NOMO-1 treated with DMSO at 0.1 percent for 48 hours (cell line): ENCODE measurements around the gene PIGR.
A peak's percentile ranks its signal among the peaks of the same experiment; 100 is the strongest.

Experiments used
- DNase-seq: peaks from one replicate; lab custom pipeline; 2025; ENCODE audit not compliant: unreplicated experiment; lab: John Stamatoyannopoulos, UW

Gene PIGR

DNA sequence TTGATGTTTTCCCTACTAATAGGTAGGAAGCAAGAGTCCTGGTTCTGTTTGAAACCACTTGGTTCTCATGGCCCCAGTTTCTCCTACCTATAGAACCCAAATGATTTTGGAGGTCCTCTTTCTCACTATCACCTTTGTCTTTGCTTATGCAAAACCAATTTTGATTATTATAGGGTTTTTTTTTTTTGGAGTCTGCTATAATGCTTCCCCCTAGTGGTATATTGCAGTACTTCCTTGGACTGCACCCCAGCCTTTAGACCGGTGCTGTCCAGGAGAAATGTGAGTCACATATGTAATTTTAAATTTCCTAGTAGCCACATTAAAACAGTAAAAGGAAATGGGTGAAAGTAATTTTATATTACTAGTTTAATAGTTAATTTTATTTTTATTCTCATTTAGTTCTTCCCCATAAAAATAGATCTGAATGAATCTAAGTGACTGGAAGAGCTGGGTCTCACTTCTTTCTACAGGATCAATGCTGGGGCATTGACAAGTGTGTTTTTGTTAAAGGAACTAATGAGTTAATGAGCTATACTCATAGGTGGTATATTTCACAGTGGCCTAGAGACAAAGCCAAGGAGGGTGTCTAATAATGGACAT lies 35.1 kb downstream of the PIGR start:
- peak; percentile 50 for DNase-seq

DNA sequence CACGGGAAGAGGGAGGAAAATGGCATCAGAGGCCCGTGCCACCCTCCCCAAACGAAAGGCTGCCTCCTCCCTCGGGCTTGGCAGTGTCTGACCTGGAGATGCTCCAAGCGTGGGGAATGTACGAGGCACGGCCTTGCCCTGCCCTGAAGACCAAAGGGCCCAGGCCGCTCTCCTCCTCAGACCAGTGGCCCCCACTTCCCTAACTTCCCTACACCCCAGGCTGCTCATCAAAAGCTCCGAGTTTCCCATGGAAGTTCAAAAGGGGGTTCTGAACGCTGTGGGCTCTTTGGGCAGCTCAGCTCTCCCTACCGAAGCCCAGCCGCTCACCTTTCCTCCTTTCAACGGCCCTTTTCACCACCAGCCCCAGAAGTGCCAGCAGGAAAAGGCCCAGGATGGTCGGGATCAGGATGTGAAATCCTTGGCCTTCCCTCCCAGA lies 36.4 kb downstream of the PIGR start:
- DNase-seq = no peak

DNA sequence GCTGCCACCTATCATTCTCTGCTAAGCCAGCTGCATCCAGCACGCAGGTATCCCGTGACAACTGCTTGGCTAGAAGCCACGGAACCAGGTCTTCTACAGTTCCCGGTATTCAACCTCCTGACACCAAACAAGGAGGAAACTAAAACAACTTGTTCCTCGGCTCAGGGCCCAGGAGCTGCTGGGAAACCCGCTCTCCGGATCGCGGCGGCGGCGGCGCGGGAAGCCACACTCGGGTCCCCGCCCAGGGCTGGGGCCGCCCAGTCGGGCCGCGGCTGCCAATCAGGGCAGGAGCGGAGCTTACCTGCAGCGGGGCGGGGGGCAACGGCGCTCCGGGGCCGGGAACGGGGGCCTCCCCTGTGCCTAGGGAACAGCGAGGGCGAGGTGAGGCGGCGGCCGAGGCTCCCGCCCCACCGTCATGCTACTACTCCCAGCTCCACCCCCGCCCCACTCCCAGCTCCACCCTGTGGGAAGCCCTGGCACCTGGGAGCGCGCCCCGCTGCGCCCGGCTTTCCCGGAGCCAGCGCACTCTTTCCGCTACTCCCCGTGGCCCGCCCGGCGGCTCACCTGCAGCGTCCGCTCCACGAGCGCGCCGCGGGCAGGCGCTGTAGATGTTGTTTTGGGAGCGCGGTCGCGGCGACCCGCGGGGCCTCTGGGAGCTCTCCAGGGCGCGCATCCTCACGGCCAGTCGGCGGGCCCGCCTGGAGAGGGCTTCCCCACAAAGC lies 36.9 kb downstream of the PIGR start:
- DNase-seq = no peak

DNA sequence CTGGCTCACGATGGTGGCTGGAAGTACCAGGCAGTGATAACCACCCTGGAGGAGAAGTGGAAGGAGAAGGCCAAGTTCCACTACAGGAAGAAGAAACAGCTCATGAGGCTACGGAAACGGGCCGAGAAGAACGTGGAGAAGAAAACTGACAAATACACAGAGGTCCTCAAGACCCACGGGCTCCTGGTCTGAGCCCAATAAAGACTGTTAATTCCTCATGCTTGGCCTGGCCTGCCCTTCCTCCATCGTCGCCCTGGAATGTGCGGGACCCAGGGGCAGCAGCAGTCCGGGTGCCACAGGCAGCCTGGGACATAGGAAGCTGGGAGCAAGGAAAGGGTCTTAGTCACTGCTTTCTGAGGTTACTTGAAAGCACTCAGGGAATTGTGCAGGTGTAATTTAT lies 38.2 kb downstream of the PIGR start:
- DNase-seq = no peak

DNA sequence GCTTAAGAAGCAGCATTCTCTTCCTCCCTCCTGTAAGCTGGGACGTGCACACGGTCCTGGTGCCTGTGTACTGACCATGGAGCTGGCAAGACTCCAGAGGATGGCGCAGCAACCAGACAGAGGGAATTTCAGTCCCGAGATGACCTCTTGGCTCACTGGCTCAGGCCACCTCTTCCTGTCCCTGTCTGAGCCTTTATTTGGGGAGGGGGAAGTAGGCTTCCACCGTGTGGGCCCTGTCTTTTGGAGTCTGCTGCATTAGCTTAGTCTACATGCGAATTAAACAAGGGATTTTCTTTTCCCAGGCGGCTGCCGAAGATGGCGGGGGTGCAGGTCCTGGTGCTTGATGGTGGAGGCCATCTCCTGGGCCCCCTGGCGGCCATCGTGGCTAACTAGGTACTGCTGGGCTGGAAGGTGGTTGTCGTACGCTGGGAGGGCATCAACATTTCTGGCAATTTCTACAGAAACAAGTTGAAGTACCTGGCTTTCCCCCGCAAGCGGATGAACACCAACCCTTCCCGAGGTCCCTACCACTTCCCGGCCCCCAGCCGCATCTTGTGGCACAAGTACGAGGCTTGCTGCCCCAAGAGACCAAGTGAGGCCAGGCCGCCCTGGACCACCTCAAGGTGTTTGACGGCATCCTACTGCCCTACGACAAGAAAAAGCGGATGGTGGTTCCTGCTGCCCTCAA lies 38.8 kb downstream of the PIGR start:
- DNase-seq = no peak

DNA sequence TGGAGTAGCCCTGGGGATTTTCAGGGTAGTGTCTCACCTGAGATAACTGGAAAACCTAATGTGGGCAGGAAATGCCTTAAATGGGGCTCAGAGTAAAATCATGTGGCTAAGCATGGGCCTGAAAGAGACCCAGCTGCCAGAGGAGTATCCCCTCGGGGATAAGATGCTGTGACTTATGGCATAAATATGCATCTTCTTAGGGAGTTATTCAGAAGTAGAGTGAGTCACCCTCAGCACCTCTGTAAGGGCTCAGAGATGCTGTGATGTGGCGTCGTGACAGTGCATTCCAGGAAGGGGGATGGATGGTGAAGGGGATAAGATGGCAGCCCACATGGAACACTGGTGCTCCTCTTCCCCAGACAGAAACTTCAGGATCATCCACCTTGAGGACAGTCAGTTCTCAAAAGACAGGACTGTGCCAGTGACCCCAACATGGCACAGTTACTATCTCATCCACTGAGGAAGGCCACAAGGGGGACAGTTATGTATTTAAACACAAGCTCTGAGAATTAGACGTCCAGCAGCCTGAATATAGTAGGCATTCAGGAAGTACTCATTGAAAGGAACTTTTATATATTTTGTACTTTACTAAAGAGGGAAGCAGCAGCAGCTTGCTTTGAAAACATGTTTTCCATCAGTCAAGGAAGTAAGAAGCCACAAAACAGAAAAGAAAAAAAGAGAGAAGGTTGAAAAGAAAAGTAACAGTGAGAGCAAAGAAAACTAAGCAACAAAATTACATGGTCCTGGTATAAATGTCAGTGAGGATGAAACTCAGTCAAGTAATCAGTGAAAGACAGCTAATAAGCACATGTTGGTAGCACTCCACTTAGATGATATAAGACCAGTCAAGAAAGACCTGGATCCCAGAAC lies 40.7 kb downstream of the PIGR start:
- DNase-seq = peak; percentile 11

DNA sequence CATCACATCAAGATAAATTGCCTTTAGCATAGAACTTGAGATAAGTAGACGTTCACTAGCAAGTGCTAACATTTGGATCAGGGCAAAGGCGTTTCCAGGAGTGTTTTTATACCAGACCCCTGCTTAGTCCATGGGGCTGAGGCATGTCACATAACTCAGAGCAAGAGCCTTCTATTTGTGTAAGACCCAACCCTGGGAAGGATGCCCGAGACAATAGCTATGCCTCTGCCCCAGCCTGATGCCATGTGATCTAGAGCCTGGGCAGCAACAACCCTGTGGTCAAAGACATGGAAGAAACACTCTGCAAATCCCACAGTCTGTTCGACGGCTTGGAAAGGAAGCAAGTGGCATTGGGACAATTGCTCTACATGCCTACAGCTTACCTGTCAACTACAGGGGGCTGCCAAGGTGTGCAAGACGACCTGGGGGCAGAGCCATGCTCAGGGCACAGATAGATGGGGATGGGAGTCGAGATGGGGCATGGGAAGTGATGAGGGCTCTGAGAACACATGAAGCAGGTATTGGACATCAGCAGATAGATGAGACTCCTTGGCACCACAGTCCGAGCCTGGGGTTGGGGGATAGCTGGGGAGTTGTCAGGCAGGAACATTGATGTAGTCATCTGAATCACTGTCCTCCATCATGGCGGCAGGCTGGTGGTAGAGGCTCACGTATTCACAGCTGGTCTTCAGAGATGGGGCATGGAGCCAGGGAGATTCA lies 41.7 kb downstream of the PIGR start:
- DNase-seq = no peak

DNA sequence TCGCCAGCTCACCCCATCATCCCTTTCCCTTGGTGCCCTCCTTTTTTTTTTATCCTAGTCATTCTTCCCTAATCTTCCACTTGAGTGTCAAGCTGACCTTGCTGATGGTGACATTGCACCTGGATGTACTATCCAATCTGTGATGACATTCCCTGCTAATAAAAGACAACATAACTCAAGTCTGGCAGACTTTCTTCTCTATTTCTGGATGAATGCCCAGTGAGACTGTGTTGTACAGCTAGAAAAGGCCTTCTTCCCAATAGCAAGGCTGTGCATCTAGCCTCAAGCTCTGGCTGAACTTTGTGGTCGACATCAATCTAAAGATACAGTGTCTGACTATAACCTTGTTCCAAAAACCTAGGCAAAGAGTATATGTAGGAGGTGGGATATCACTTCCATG lies 42.6 kb downstream of the PIGR start:
- DNase-seq = no peak

DNA sequence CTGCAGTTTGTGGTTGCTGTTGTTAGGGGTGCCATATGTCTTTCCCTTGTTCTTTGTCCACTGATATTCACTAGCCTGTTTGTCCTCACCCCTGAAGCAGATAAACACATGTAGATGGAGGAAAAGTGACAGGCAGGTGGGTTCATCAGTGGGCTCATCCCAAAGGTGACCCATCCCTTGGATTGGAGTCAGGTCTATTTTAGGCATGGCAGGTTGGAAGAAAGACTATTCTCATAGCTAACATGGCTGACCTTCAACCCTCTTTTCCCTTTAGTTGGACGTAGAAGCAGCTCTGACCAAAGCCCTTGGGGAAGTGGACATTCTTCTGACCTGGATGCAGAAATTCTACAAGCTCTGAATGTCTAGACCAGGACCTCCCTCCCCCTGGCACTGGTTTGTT lies 43.6 kb downstream of the PIGR start:
- DNase-seq = no peak

DNA sequence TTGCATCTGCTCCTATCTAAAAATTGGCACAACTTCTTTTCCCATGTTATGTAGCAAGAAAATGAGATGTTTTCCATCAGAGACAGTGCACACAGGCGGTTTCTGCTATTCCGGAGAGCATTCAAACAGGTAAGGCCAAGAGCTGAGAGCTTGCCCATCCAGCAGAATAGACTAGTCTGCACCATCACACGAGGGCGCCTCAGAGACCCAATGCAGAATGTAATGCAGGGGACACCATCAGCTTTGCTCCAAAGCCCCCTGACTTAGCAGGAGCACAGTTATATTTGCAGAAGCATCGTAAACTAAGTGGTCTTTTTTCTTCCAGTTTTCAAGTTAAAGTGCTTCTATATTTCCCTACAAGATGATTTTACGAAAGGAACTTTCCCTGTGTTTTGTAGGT lies 44.3 kb downstream of the PIGR start:
- no peak for DNase-seq

DNA sequence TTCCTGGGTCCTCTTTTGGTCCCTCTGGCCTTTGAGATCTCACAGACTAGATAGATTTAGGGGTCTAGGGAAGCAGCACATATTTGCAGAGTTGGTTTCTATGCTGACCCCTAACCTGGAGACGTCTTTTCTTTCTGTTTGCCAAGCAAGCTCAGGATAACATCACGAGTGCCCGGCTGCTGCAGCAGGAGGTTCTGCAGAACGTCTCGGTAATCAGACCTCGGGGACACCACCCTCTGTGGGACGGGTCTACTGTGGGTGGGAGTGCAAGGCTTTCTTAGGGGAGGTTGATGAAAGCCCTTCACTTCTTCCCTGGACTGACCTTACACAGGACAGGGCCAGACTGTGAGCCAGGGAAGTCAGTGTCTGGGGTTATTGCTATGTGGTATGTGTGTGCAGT lies 46.1 kb downstream of the PIGR start:
- no peak for DNase-seq

DNA sequence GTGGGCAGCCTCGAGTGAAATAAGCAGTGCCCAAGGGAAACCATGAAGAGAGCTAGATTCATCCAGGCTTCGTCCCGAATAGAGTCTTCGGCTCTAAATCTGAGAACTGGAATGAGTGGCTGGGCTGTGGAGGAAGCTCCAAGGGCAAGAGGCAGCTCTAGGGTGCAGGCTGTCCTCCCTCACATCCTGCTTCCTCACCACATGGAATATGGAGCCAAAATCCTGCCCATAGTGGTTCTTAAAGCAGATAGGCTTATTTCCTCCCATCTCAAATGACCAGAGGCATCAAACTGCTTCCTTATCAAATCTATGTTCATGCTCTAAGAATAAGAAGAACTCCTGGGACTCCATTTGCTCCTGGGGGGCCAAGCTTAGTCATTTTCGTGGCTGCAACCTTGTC lies 46.5 kb downstream of the PIGR start:
- DNase-seq = no peak

DNA sequence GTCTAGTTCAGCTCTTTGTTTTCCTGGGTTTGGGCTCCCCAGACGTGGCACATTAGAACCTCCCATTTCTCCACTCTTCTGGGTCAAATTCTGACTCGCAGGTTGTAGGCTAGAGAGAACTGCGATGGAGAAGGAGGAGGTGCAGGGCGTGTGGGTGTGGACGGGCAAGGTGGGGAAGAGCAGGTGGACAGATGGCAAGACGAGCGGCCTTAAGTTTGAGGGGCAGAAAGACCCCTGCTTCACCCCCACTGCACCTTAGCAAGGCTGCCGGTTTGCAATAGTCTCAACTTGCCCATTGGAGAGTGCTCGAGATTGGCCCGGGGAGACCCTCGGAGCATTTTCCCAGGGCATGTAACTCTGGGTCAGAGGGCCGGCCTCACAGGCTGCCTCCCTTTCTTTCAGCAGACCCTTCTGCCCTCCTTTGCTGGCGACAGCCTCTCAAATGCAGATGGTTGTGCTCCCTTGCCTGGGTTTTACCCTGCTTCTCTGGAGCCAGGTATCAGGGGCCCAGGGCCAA lies 47.3 kb downstream of the PIGR start:
- DNase-seq = no peak

DNA sequence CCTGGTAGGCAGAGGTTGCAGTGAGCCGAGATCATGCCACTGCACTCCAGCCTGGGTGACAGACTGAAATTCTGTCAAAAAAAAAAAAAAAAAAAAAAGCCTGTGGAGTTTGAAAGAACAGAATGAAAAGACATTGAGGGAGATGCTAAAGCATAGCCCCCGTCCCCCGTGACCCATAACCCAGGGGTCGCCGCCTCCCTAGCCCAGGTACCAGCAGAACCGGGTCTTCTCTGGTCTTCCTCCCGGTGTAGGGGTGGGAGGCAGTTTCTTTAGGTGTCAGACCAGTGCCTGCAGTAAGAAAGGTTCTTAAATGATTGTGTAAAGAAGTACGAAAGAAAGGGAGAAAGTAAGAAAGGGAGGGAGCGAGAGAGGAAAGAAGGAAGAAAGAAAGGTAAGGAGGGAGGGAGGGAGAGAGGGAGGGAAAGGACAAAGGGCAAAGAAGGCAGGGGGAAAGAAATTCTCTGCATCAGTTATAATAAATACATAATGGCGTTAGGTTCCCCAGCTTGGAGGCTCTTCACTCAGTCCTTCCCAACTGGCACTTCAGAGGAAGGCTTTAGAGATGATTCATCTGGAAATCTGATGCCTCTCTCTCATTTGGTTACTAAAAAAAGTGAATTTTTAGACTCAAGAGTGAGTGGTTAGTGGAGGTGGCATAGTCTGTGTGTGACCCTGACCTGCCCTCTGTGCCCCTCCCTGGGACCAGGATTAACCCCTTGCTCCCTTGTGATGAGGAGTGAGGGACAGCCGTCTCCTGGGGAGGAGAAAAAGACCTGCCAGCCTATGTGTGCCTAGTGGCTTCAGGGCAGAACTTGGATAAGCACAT lies 48.0 kb downstream of the PIGR start:
- no peak for DNase-seq

DNA sequence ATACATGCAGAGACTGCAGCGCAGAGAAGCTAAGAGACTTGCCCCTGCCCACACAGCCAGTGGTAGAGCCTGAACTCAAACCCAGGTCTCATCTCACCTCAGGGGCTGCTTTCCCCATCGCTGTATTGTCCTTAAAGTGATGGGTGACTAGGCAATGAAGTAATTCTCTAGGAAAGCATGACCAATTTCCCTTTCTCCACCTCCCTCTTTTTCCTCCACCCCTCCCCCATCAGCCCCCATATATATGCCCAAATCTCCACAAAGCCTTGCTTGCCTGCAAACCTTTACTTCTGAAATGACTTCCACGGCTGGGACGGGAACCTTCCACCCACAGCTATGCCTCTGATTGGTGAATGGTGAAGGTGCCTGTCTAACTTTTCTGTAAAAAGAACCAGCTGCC lies 49.1 kb downstream of the PIGR start, which contains the start of gene IL24:
Gene IL24 (plus strand): TSS at position 269 of the 400 bp plus-strand sequence. CDS start 390 bp downstream, outside the sequence.
- no peak for DNase-seq

DNA sequence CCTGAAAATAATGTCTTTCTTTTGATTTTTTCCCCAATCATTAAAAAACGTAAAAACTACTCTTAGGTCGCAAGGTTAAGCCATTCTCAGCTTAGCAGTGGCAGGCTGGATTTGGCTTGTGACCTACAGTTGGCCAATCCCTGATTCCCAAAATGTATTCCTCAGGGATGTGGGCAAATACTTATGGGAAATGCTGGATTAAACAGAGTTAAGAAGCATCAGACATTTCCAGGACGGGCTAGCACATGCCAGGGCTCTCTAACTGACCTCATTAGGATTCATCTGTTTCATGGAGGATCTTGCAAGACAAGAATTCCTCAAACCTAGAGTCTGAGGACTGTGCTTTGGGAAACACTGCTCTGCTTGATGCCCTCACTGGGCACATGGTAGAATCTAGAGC lies 50.0 kb downstream of the PIGR start:
- no peak for DNase-seq

DNA sequence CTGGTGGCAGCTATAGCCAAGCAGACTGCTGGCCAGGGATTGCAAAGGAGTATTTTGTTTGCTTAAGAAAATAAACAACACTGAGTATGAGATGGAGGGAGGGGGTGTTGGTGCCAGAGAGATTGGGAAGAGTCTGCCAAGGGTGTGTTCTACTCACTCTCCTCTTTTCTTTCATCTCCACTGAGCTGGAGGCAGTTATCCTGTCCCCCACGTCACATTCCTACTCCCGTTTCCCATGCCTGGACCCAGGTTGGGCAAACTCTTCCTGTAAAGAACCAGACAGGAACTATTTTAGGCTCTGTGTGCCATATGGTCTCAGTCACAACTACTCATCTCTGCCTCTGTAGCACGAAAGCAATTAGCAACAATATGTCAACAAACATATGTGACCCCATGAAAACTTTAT lies 50.4 kb downstream of the PIGR start:
- no peak for DNase-seq

DNA sequence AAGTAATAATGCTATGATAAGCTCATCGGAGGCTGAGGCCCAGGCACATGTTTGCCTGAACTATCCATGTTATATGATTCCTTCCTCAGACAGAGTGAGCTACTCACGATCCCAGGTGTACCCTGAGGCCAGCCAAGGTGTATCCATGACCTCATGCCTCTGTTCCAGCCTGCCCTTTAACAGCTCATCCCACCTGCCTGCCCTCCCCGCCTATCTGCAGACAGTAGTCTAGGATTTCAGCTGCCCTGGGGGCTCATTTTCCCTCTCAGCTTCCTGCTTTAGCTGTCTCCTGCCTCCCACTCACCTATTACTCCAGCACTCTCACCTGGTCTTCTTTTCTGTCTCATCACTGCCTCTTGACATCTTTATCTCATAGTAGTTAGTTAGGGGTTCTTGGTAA lies 50.9 kb downstream of the PIGR start:
- DNase-seq = no peak

DNA sequence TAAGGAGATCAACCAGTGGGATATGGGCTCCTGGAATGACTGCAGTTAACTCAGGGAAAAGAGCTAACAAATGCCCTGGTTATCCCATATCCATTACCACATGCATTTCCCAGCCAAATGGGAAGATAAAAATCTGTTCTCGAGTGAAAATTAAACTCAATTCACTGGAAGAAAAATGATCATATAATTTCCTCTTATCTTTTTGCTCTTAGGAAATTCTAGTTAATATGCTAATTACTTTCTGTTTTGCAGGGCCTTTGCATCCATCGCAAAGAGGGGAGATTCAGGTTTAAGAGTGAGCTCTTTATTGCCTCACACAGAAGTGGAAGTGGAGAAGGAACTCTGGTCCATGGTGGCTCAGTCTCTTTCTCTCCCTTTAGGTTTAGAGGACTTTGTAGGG lies 52.9 kb downstream of the PIGR start:
- peak; percentile 12 for DNase-seq
